PC-3 (cell line): ENCODE data around the gene OR1K1. TPM values are rescaled to one million over a fixed set of nuclear protein-coding genes. Genes with fewer than 3 reads are reported as not detected.
"Not testable (repeated sequence)": the region's sequence is repeated elsewhere in the genome, so short reads cannot be mapped to it uniquely, and the experiment has no call there.

Experiments used
- ATAC-seq: fragments of 200-7000 bp; cut with Tn5 transposase; 2 replicates; pipeline ENCODE4 v1.9.1; 2020; ENCODE audit warnings: mild to moderate bottlenecking, moderate library complexity
- BruUV-seq: library from RNA; stranded (reverse); fragments of 400-500 nt; replicated peaks from 2 replicates; lab custom pipeline; 2021; lab: Mats Ljungman, UMichigan
- CTCF ChIA-PET: fragments of 300-600 bp; sonication (Branson Sonifier 250); formaldehyde crosslinking; loops from one replicate; lab custom pipeline; 2022; ENCODE audit warnings: antibody characterized with exemption; lab: Charles Lee
- POLR2A ChIA-PET: fragments of 300-600 bp; sonication (Branson Sonifier 250); formaldehyde crosslinking; loops from one replicate; lab custom pipeline; 2022; ENCODE audit warnings: antibody characterized with exemption; ENCODE audit not compliant: unreplicated experiment; lab: Charles Lee
- DNase-seq: peaks from one replicate; pipeline ENCODE4 v3.0.0-alpha.2; 2015
- H2AFZ ChIP-seq: fragments of 300-600 bp; sonication (generic); 2 replicates; pipeline ENCODE4 v1.6.0; 2016; ENCODE audit warnings: antibody characterized with exemption, low read length
- H3F3A ChIP-seq: fragments of 300-600 bp; sonication (generic); one replicate; pipeline ENCODE4 v1.6.0; 2017; ENCODE audit warnings: antibody characterized with exemption, low read length, control low read depth, mild to moderate bottlenecking; ENCODE audit not compliant: unreplicated experiment
- H3K27ac ChIP-seq: fragments of 300-600 bp; sonication (generic); 2 replicates; pipeline ENCODE4 v1.5.1; 2016; ENCODE audit warnings: mild to moderate bottlenecking, low read length
- H3K27me3 ChIP-seq: fragments of 300-600 bp; sonication (generic); 2 replicates; pipeline ENCODE4 v1.6.1; 2016; ENCODE audit warnings: low read length, mixed read lengths
- H3K36me3 ChIP-seq: fragments of 300-600 bp; sonication (generic); 2 replicates; pipeline ENCODE4 v1.6.1; 2016; ENCODE audit warnings: low read depth, mixed run types, low read length, mixed read lengths
- H3K4me1 ChIP-seq: fragments of 300-600 bp; sonication (generic); 2 replicates; pipeline ENCODE4 v1.5.1; 2016; ENCODE audit warnings: low read length; ENCODE audit not compliant: insufficient read depth
- H3K4me2 ChIP-seq: fragments of 300-600 bp; sonication (generic); 2 replicates; pipeline ENCODE4 v1.6.0; 2016; ENCODE audit warnings: low read length
- H3K4me3 ChIP-seq: fragments of 300-600 bp; sonication (generic); 2 replicates; pipeline ENCODE4 v1.5.1; 2016; ENCODE audit warnings: mild to moderate bottlenecking, low read length, mixed read lengths
- H3K79me2 ChIP-seq: fragments of 300-600 bp; sonication (generic); 2 replicates; pipeline ENCODE4 v1.6.1; 2017; ENCODE audit warnings: low read length, mixed read lengths
- H3K9ac ChIP-seq: fragments of 300-600 bp; sonication (generic); 2 replicates; pipeline ENCODE4 v1.6.0; 2016; ENCODE audit warnings: mild to moderate bottlenecking, low read length
- H3K9me2 ChIP-seq: fragments of 300-600 bp; sonication (generic); replicated peaks from 2 replicates; pipeline ENCODE4 v1.6.1; 2016; ENCODE audit warnings: mixed run types, low read length, mixed read lengths
- H3K9me3 ChIP-seq: fragments of 300-600 bp; sonication (generic); 2 replicates; pipeline ENCODE4 v1.6.1; 2016; ENCODE audit warnings: low read length, mixed read lengths
- H4K20me1 ChIP-seq: fragments of 300-600 bp; sonication (generic); 2 replicates; pipeline ENCODE4 v1.6.1; 2016; ENCODE audit warnings: low read length, mixed read lengths
- CTCF ChIP-seq: fragments of 300-600 bp; sonication (generic); conservative IDR thresholded peaks from 2 replicates; pipeline ENCODE4 v1.5.1; 2017; ENCODE audit warnings: antibody characterized with exemption, low read depth, mild to moderate bottlenecking, low read length
- EZH2 ChIP-seq: fragments of 300-600 bp; sonication (generic); IDR thresholded peaks from one replicate; pipeline ENCODE4 v1.6.1; 2017; ENCODE audit warnings: antibody characterized with exemption, mild to moderate bottlenecking, low read length; ENCODE audit not compliant: unreplicated experiment
- EZH2phosphoT487 ChIP-seq: fragments of 300-600 bp; sonication (generic); IDR thresholded peaks from 2 replicates; pipeline ENCODE4 v1.6.1; 2018; ENCODE audit warnings: mild to moderate bottlenecking, antibody characterized with exemption, low read length, borderline replicate concordance
- intact Hi-C: fragments of 100-400 bp; cut with micrococcal nuclease; formaldehyde crosslinking; loops from 2 replicates; pipeline ENCODE4 v1.9.0; 2023
- total RNA-seq: library from RNA; depleted of rRNA; stranded (reverse); fragments of >200 nt; gene quantifications from 2 replicates; pipeline ENCODE4 v1.2.3, GENCODE V29; 2014

Gene OR1K1
- total RNA-seq, 1 experiment from 2014 or later: not detected

DNA sequence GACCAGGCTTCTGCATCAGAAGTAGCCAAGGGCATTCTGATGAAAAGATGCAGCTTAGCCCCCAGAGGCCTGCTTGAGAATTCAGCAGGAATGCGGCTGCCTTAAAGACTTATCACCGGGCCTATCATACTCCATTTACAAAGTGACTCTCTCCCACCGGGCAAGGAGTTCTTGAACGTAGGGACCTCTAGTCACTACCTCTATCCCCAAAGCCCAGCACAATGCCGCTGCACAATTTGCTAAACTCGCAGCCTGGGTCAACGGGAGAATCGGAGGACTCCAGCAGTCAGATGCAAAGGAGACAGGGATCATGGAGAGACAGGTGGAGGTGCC lies 27.8 kb downstream of the OR1K1 start:
- no peaks in the 10 kb centered on the region for H3F3A ChIP-seq
- BruUV-seq: no TSS peak
- H2AFZ ChIP-seq: peak overlapping the region; percentile 99
- peaks cover 11% of the 10 kb centered on the region for H3K4me1 ChIP-seq
- DNase-seq (no peak), ATAC-seq (peak; percentile 27)
- H3K4me3 ChIP-seq: peak overlapping the region; percentile 97
- H3K27ac ChIP-seq: peak overlapping the region; percentile 78
- no peaks in the 10 kb centered on the region for H4K20me1 ChIP-seq
- H3K36me3 ChIP-seq: peaks cover 11% of the 10 kb centered on the region; the same call in 1 of the 2 replicates
- H3K79me2 ChIP-seq: peaks cover 38% of the 10 kb centered on the region
- peak overlapping the region; percentile 95 for H3K4me2 ChIP-seq
- TF ChIP-seq CTCF (no peak), EZH2 (no peak), EZH2phosphoT487 (no peak)
- POLR2A ChIA-PET: interaction anchor here (0.6 to 0.7 kb wide), 2 partner anchors 34 to 105 kb away, joined by 3 to 11 read pairs; no protein-coding TSS in a partner anchor
- no peaks in the 10 kb centered on the region for H3K9me2 ChIP-seq
- intact Hi-C loops: no loop called here
- H3K9me3 ChIP-seq: no peaks in the 10 kb centered on the region
- peak overlapping the region; percentile 93 for H3K9ac ChIP-seq
- CTCF ChIA-PET: no interaction called here
- no peaks in the 10 kb centered on the region for H3K27me3 ChIP-seq

DNA sequence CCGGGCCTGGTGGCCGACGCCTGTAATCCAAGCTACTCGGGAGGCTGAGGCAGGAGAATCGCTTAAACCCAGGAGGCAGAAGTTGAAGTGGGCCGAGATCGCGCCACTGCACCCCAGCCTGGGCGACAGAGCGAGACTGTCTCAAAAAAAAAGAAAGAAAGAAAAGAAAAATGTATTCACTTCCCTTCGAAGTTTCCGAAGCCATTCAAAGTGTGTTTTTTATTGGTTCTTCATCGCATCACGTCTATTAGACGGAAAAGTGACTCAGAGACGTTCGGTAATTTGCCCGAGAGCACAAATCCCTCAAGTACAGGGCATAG lies 29.0 kb downstream of the OR1K1 start:
- CTCF ChIA-PET, POLR2A ChIA-PET: not testable (repeated sequence)

DNA sequence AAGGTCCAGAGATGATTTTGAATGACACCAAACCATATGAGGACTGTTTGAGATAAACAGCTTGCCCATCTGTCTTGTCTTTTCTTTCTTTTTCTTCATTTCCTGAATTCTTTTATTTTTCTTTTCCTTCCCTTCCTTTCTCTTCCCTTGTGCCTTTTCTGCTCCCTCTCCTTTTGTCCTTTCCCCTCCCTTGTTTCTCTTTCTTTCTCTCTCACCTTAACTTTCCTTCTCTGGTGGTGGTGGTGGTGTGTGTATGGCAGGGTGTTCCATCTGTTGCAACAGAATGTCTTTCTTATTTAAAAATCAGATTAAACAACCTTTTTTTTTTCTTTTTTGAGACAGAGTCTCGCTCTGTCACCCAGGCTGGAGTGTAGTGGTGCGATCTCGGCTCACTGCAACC lies 32.3 kb downstream of the OR1K1 start:
- H3K4me2 ChIP-seq: no peak overlapping the region
- H3K27me3 ChIP-seq: no peaks in the 10 kb centered on the region
- no peaks in the 10 kb centered on the region for H3K36me3 ChIP-seq
- no peaks in the 10 kb centered on the region for H4K20me1 ChIP-seq
- intact Hi-C loops: no loop called here
- BruUV-seq: no TSS peak
- TF ChIP-seq CTCF: no peak
- TF ChIP-seq EZH2phosphoT487: no peak
- TF ChIP-seq EZH2: no peak
- no peak overlapping the region for H2AFZ ChIP-seq
- H3F3A ChIP-seq: no peaks in the 10 kb centered on the region
- CTCF ChIA-PET: no interaction called here
- no peaks in the 10 kb centered on the region for H3K9me3 ChIP-seq
- POLR2A ChIA-PET: no interaction called here
- no peak for DNase-seq
- no peak overlapping the region for H3K4me3 ChIP-seq
- no peak overlapping the region for H3K27ac ChIP-seq
- H3K79me2 ChIP-seq: peaks cover 12% of the 10 kb centered on the region
- peaks cover 4% of the 10 kb centered on the region for H3K4me1 ChIP-seq
- no peaks in the 10 kb centered on the region for H3K9me2 ChIP-seq
- no peak for ATAC-seq
- no peak overlapping the region for H3K9ac ChIP-seq

More for the DNA sequence above, 29.0 kb downstream of the OR1K1 start:
- H3K9ac ChIP-seq: peak overlapping the region; percentile 93
- DNase-seq, H3K27ac ChIP-seq, H3F3A ChIP-seq, H3K9me3 ChIP-seq, BruUV-seq, ATAC-seq, H3K27me3 ChIP-seq, H3K9me2 ChIP-seq, H4K20me1 ChIP-seq, intact Hi-C loops: not testable (repeated sequence)
- H3K79me2 ChIP-seq: peaks cover 38% of the 10 kb centered on the region
- peak overlapping the region; percentile 97 for H3K4me3 ChIP-seq
- H3K4me1 ChIP-seq: peaks cover 11% of the 10 kb centered on the region
- peaks cover 11% of the 10 kb centered on the region; the same call in 1 of the 2 replicates for H3K36me3 ChIP-seq
- H2AFZ ChIP-seq: peak overlapping the region; percentile 99
- peak overlapping the region; percentile 95 for H3K4me2 ChIP-seq
